SW 1271 (cell line): ENCODE measurements around the gene PLA2G7.

ENCODE experiments used
- DNase-seq, 2 experiments: peaks; one replicate each; lab custom pipeline; 2025; lab: John Stamatoyannopoulos, UW

Gene PLA2G7

GRCh38 chr6:46688966-46689335 is 46.2 kb downstream of the PLA2G7 start:
- DNase-seq = no peak

DNA sequence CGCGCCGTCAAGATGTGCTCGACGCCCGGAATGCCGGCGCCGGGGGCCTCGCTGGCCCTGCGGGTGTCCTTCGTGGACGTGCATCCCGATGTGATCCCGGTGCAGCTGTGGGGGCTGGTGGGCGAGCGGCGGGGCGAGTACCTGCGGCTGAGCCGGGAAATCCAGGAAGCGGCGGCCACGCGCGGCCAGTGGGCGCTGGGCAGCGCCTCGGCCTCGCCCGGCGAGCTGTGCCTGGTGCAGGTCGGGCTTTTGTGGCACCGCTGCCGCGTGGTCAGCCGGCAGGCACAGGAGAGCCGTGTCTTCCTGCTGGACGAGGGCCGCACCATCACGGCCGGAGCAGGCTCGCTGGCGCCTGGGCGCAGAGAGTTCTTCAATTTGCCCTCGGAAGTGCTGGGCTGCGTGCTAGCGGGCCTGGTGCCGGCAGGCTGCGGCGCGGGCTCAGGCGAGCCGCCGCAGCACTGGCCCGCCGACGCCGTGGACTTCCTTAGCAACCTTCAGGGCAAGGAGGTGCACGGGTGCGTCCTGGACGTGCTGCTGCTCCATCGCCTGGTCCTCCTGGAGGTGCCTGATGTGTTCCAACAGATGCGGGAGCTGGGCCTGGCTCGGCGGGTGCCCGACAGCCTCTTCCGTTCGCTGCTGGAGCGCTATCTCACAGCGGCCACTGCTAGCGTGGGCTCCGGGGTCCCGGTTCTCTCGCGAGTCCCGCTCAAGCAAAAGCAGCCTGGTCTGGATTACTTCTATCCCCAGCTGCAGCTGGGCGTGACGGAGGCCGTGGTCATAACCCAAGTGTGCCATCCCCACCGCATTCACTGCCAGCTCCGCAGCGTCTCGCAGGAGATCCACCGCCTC is 46.8 kb downstream of the PLA2G7 start:
- no peak for DNase-seq

- DNase-seq = no peak
Measured at GRCh38 chr6:46687619-46688097, 47.5 kb downstream of the PLA2G7 start, which contains the start of gene TDRD6. Gene TDRD6 (plus strand): TSS chr6:46687885. CDS start chr6:46688129, 244 bp downstream.

GRCh38 chr6:46684771-46685170 is 50.4 kb downstream of the PLA2G7 start:
- no peak for DNase-seq

GRCh38 chr6:46677314-46677654 is 57.9 kb downstream of the PLA2G7 start:
- peak in 1 of 2 experiments; percentile 17 for DNase-seq

GRCh38 chr6:46676604-46677313 is 58.4 kb downstream of the PLA2G7 start:
- DNase-seq = no peak

DNA sequence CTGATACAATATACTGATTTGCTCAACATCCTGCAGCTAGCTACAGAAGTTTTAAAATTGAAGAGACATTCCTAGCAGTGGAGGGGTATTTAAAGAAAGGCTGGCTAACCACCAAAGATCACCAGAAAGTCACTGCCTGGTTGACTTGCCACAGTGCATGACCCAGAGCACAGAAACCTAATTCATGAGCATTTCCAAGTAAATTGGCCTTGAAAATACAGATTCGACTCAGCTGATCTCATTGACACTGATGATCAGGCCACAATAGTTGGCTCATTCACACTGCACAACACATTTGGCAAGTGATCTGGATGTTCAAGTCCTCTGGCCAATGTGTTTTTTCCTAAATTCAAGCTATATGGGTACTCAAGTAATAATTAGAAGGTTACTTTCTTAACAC is 60.8 kb downstream of the PLA2G7 start:
- no peak for DNase-seq

DNA sequence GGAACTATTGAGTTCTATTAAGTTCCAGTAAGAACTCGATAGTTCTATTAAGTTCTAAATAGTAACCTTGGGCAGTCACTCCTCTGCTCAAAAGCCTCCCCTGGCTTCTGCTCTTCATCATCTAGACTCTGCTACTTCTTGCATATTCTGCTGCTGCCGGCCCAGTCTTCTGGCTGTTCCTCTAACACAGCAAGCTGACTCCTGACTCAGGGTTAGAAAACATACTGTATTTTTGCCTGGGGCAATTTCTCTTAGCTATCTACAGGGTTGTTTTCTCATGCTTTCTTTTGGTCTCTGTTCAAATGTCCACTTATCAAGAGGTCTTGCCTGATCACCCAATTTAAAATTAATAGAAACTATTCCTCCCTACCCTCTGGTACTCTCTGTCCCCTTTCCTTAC is 67.8 kb downstream of the PLA2G7 start:
- DNase-seq = no peak

DNA sequence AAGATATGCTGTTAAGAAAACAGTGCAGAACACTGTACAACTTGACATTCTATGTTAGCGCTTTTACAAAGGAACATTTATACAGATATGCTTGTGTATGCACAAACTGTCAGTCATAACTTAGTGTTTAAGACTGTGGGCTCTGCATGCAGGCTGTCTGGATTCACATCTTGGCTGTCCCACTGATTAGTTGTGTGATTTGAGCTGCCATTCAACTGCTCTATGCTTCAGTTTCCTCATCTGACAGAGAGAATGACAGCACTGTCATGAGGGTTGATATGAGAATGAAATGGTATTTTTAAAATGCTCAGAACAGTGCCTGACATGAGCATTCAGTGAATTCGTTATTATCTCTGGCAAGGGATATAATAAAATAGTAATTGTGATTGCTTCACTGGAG is 73.7 kb downstream of the PLA2G7 start:
- no peak for DNase-seq

DNA sequence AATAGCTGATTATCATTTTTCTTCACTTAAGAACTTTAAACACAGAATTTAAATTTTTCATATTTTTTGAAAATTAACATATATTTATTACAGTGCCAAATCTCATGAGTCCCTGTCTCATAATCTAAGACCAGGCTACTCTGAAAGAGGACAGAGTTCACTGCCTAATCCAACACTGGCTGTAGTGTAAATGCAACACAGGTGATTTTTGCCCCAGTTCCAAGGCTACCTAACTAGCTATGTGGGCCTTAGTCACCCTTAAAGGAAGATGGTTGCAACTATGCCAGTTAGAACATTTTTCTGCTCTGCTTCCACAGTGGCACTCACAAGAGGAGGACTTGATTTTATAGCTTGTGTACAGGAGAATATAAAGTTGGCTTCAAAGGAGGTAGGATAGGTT is 77.5 kb downstream of the PLA2G7 start:
- no peak for DNase-seq

DNA sequence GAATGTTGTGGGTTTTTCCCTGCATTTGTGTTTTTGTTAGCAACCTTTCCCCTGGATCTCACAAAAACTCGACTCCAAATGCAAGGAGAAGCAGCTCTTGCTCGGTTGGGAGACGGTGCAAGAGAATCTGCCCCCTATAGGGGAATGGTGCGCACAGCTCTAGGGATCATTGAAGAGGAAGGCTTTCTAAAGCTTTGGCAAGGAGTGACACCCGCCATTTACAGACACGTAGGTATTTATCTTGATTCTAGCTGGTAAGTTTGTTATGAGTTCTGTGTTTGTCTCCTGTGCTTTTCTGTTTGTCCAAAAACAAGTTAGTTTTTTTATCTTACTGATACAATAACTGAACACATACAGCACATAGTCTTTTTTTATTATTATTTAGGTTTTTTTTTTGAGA is 79.4 kb downstream of the PLA2G7 start:
- peak in 1 of 2 experiments; percentile 31 for DNase-seq
